GM04503 (cell line): ENCODE measurements around the gene SOX1.

ENCODE experiments used
- DNase-seq: peaks from one replicate; pipeline ENCODE4 v3.0.0-alpha.2; 2012; ENCODE audit warnings: low read depth

The SOX1 gene

GRCh38 chr13:112106478-112107141, 39.7 kb downstream of the SOX1 start:
- DNase-seq: no peak

- no peak for DNase-seq
Observed at GRCh38 chr13:112107289-112107688, 40.3 kb downstream of the SOX1 start.

- DNase-seq: no peak
Observed at GRCh38 chr13:112110479-112110878, 43.5 kb downstream of the SOX1 start.

GRCh38 chr13:112111239-112111857, 44.4 kb downstream of the SOX1 start:
- no peak for DNase-seq

- no peak for DNase-seq
Observed at GRCh38 chr13:112112534-112113276, 45.8 kb downstream of the SOX1 start.

GRCh38 chr13:112113348-112113747, 46.4 kb downstream of the SOX1 start:
- no peak for DNase-seq

GRCh38 chr13:112113851-112114250, 46.9 kb downstream of the SOX1 start:
- DNase-seq: no peak

- no peak for DNase-seq
Observed at GRCh38 chr13:112114391-112114790, 47.4 kb downstream of the SOX1 start.

- no peak for DNase-seq
Observed at GRCh38 chr13:112115403-112116091, 48.6 kb downstream of the SOX1 start.

GRCh38 chr13:112116187-112116950, 49.4 kb downstream of the SOX1 start:
- no peak for DNase-seq

GRCh38 chr13:112117258-112117954, 50.5 kb downstream of the SOX1 start:
- DNase-seq: no peak

- DNase-seq: no peak
Observed at GRCh38 chr13:112117955-112118302, 51.0 kb downstream of the SOX1 start.

- no peak for DNase-seq
Observed at GRCh38 chr13:112118451-112119064, 51.6 kb downstream of the SOX1 start.

GRCh38 chr13:112119192-112120030, 52.5 kb downstream of the SOX1 start:
- DNase-seq: no peak

- DNase-seq: no peak
Observed at GRCh38 chr13:112120031-112120373, 53.1 kb downstream of the SOX1 start.
